NB4 (cell line): ENCODE measurements around the gene FRY.

ENCODE experiments used
- POLR2A ChIP-seq: IDR thresholded peaks from 2 replicates; pipeline ENCODE4 v1.6.1; 2011; ENCODE audit warnings: mild to moderate bottlenecking; ENCODE audit not compliant: insufficient read length; ENCODE audit errors: extremely low read depth
- TF ChIP-seq, protein P1 (sequence below): IDR thresholded peaks from one replicate; pipeline ENCODE4 v1.5.1; 2012; ENCODE audit warnings: low read depth, low read length

DNA sequence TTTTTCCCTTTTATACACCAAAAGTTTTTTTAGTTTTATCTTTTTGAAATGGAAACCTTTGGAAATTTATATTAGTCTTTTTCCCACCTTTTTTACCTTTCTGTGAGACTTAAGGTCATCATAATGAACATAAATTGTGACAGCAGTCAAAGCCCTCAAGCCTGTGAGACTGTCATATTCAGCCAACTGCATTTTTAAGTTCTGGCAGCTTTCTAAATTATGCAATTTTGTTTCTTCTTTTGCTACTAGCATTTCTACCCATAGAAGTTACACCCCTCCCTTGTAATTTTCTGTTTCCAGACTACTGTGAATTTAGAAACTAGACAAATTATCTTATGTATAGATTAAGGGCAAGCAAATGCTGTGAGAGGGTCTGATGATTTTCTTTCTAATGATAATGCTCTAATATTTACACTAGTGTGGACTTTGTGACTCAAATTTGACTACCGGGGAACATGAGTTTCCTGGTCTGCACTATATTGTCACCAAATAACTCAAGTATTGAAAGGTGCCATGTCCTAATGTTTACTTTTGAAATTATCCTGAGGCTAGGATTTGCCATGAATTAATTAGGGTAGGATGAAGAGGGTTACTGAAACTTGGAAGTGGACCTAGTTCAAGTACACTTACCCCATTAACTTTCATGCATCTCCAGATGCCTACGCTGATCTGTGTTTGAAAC lies 43.7 kb downstream of the FRY start:
- no peak for TF ChIP-seq POLR2A
- TF ChIP-seq, protein P1, sequence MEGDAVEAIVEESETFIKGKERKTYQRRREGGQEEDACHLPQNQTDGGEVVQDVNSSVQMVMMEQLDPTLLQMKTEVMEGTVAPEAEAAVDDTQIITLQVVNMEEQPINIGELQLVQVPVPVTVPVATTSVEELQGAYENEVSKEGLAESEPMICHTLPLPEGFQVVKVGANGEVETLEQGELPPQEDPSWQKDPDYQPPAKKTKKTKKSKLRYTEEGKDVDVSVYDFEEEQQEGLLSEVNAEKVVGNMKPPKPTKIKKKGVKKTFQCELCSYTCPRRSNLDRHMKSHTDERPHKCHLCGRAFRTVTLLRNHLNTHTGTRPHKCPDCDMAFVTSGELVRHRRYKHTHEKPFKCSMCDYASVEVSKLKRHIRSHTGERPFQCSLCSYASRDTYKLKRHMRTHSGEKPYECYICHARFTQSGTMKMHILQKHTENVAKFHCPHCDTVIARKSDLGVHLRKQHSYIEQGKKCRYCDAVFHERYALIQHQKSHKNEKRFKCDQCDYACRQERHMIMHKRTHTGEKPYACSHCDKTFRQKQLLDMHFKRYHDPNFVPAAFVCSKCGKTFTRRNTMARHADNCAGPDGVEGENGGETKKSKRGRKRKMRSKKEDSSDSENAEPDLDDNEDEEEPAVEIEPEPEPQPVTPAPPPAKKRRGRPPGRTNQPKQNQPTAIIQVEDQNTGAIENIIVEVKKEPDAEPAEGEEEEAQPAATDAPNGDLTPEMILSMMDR, result no peak
